ENCODE measurements around the gene HIP1.
"Not testable (repeated sequence)": the region's sequence is repeated elsewhere in the genome, so short reads cannot be mapped to it uniquely, and the experiment has no call there.

The HIP1 gene

GRCh38 chr7:75647709-75648438 is 90.9 kb downstream of the HIP1 start:
- no peak overlapping the region for H3K4me3 Mint-ChIP-seq
- peak overlapping the region in 1 of 2 donors; percentile 50 for H3K27ac Mint-ChIP-seq
- H3K9me3 Mint-ChIP-seq: peaks cover 0 to 2% of the 10 kb centered on the region in 2 donors
- no peak for DNase-seq
- H3K27me3 Mint-ChIP-seq: no peaks in the 10 kb centered on the region
- ATAC-seq (replicated peaks): no peak
- H3K4me1 Mint-ChIP-seq (ENCODE audit: low read depth in 2 of 2): peaks cover 0 to 3% of the 10 kb centered on the region in 2 donors
- peaks cover 4% of the 10 kb centered on the region for H3K36me3 Mint-ChIP-seq (ENCODE audit: insufficient read depth)

GRCh38 chr7:75646571-75647102 is 92.1 kb downstream of the HIP1 start:
- no peaks in the 10 kb centered on the region for H3K27me3 Mint-ChIP-seq
- H3K36me3 Mint-ChIP-seq (ENCODE audit: insufficient read depth): peaks cover 4% of the 10 kb centered on the region
- peaks cover 0 to 2% of the 10 kb centered on the region in 2 donors for H3K9me3 Mint-ChIP-seq
- DNase-seq (no peak), ATAC-seq (replicated peaks) (no peak)
- H3K27ac Mint-ChIP-seq: no peak overlapping the region
- H3K4me3 Mint-ChIP-seq: no peak overlapping the region
- H3K4me1 Mint-ChIP-seq (ENCODE audit: low read depth in 2 of 2): peaks cover 0 to 6% of the 10 kb centered on the region in 2 donors

- DNase-seq: no peak
- no peak for ATAC-seq (replicated peaks)
- no peak overlapping the region for H3K27ac Mint-ChIP-seq
- no peaks in the 10 kb centered on the region for H3K27me3 Mint-ChIP-seq
- H3K9me3 Mint-ChIP-seq: peaks cover 0 to 2% of the 10 kb centered on the region in 2 donors
- H3K4me3 Mint-ChIP-seq: no peak overlapping the region
- peaks cover 4% of the 10 kb centered on the region for H3K36me3 Mint-ChIP-seq (ENCODE audit: insufficient read depth)
- peaks cover 0 to 6% of the 10 kb centered on the region in 2 donors for H3K4me1 Mint-ChIP-seq (ENCODE audit: low read depth in 2 of 2)
Measured at GRCh38 chr7:75645570-75645969, 93.2 kb downstream of the HIP1 start.

- H3K9me3 Mint-ChIP-seq: peaks cover 0 to 2% of the 10 kb centered on the region in 2 donors
- no peak overlapping the region for H3K4me3 Mint-ChIP-seq
- ATAC-seq (replicated peaks) (no peak), DNase-seq (no peak)
- no peaks in the 10 kb centered on the region for H3K27me3 Mint-ChIP-seq
- H3K27ac Mint-ChIP-seq: no peak overlapping the region
- peaks cover 8% of the 10 kb centered on the region for H3K36me3 Mint-ChIP-seq (ENCODE audit: insufficient read depth)
- H3K4me1 Mint-ChIP-seq (ENCODE audit: low read depth in 2 of 2): peaks cover under 1 to 11% of the 10 kb centered on the region in 2 donors
Measured at GRCh38 chr7:75644589-75644988, 94.2 kb downstream of the HIP1 start.

GRCh38 chr7:75642810-75643486 is 95.8 kb downstream of the HIP1 start:
- peak; percentile 63 to 74 (median 67) for DNase-seq
- no peak overlapping the region for H3K4me3 Mint-ChIP-seq
- H3K27me3 Mint-ChIP-seq: no peaks in the 10 kb centered on the region
- H3K4me1 Mint-ChIP-seq (ENCODE audit: low read depth in 2 of 2): peaks cover 7 to 19% of the 10 kb centered on the region in 2 donors
- H3K9me3 Mint-ChIP-seq: peaks cover 0 to 1% of the 10 kb centered on the region in 2 donors
- peak; percentile 89 for ATAC-seq (replicated peaks)
- H3K27ac Mint-ChIP-seq: peak overlapping the region in 1 of 2 donors; percentile 38
- peaks cover 17% of the 10 kb centered on the region for H3K36me3 Mint-ChIP-seq (ENCODE audit: insufficient read depth)

- H3K9me3 Mint-ChIP-seq: no peaks in the 10 kb centered on the region
- H3K27ac Mint-ChIP-seq: peak overlapping the region; percentile 64 to 90
- no peak for DNase-seq
- peaks cover 10 to 16% of the 10 kb centered on the region in 2 donors for H3K4me1 Mint-ChIP-seq (ENCODE audit: low read depth in 2 of 2)
- H3K36me3 Mint-ChIP-seq (ENCODE audit: insufficient read depth): peaks cover 13% of the 10 kb centered on the region
- ATAC-seq (replicated peaks): no peak
- peak overlapping the region; percentile 84 to 86 for H3K4me3 Mint-ChIP-seq
- no peaks in the 10 kb centered on the region for H3K27me3 Mint-ChIP-seq
Measured at GRCh38 chr7:75640201-75640600, 98.5 kb downstream of the HIP1 start.

- Mint-ChIP-seq H3K27me3 (no peaks in the 10 kb centered on the region), H3K9me3 (no peaks in the 10 kb centered on the region)
Measured at GRCh38 chr7:75639886-75640190, 98.9 kb downstream of the HIP1 start.

GRCh38 chr7:75639071-75639885 is 99.5 kb downstream of the HIP1 start:
- Mint-ChIP-seq H3K27me3 (no peaks in the 10 kb centered on the region), H3K9me3 (no peaks in the 10 kb centered on the region), H3K4me3 (peak overlapping the region; percentile 84 to 86), H3K4me1 (ENCODE audit: low read depth in 2 of 2) (peaks cover 10 to 16% of the 10 kb centered on the region in 2 donors), H3K36me3 (ENCODE audit: insufficient read depth) (peaks cover 13% of the 10 kb centered on the region), H3K27ac (peak overlapping the region; percentile 64 to 90)
- peak; percentile 5 to 27 (median 14) for DNase-seq
- peak; percentile 46 for ATAC-seq (replicated peaks)

More at GRCh38 chr7:75639886-75640190, 98.9 kb downstream of the HIP1 start:
- DNase-seq: no peak
- Mint-ChIP-seq H3K4me1 (ENCODE audit: low read depth in 2 of 2) (peaks cover 10 to 16% of the 10 kb centered on the region in 2 donors), H3K36me3 (ENCODE audit: insufficient read depth) (peaks cover 13% of the 10 kb centered on the region), H3K27ac (peak overlapping the region; percentile 64 to 90), H3K4me3 (peak overlapping the region; percentile 84 to 86)
- ATAC-seq (replicated peaks): no peak

- Mint-ChIP-seq H3K36me3 (ENCODE audit: insufficient read depth) (peaks cover 13% of the 10 kb centered on the region), H3K27ac (no peak overlapping the region), H3K27me3 (no peaks in the 10 kb centered on the region), H3K9me3 (no peaks in the 10 kb centered on the region), H3K4me1 (ENCODE audit: low read depth in 2 of 2) (peaks cover 10 to 16% of the 10 kb centered on the region in 2 donors), H3K4me3 (peak overlapping the region; percentile 84 to 86)
- DNase-seq: no peak
- no peak for ATAC-seq (replicated peaks)
Measured at GRCh38 chr7:75638594-75639070, 100.1 kb downstream of the HIP1 start.

- ATAC-seq (replicated peaks) (no peak), DNase-seq (no peak)
- Mint-ChIP-seq H3K36me3 (ENCODE audit: insufficient read depth) (peaks cover 13% of the 10 kb centered on the region), H3K27ac (peak overlapping the region in 1 of 2 donors; percentile 16), H3K9me3 (no peaks in the 10 kb centered on the region), H3K27me3 (no peaks in the 10 kb centered on the region), H3K4me1 (ENCODE audit: low read depth in 2 of 2) (peaks cover 10 to 16% of the 10 kb centered on the region in 2 donors), H3K4me3 (peak overlapping the region; percentile 84 to 86)
Measured at GRCh38 chr7:75637854-75638593, 100.7 kb downstream of the HIP1 start.

- no peak for DNase-seq
- ATAC-seq (replicated peaks): no peak
- peaks cover 10 to 12% of the 10 kb centered on the region in 2 donors for H3K4me1 Mint-ChIP-seq (ENCODE audit: low read depth in 2 of 2)
- H3K9me3 Mint-ChIP-seq: no peaks in the 10 kb centered on the region
- no peaks in the 10 kb centered on the region for H3K27me3 Mint-ChIP-seq
- no peak overlapping the region for H3K27ac Mint-ChIP-seq
- H3K4me3 Mint-ChIP-seq: no peak overlapping the region
- H3K36me3 Mint-ChIP-seq (ENCODE audit: insufficient read depth): peaks cover 13% of the 10 kb centered on the region
Measured at GRCh38 chr7:75635036-75635435, 103.7 kb downstream of the HIP1 start.

- not testable (repeated sequence) for H3K4me3 Mint-ChIP-seq; H3K4me1 Mint-ChIP-seq (ENCODE audit: low read depth in 2 of 2); ATAC-seq (replicated peaks); DNase-seq; H3K9me3 Mint-ChIP-seq; H3K27ac Mint-ChIP-seq; H3K27me3 Mint-ChIP-seq; H3K36me3 Mint-ChIP-seq (ENCODE audit: insufficient read depth)
Measured at GRCh38 chr7:75632587-75632986, 106.2 kb downstream of the HIP1 start.

Data from effector memory CD8-positive, alpha-beta T cell (primary cell).